ENCODE data around the gene CAD. TPM values are rescaled to one million over a fixed set of nuclear protein-coding genes. Genes with fewer than 3 reads are reported as not detected.
"Not testable (repeated sequence)": the region's sequence is repeated elsewhere in the genome, so short reads cannot be mapped to it uniquely, and the experiment has no call there.

Gene CAD
- 10 to 100 TPM; 36.0 to 47.7 (median 42.1) TPM for polyA plus RNA-seq (ENCODE audit: insufficient read length in 4 of 4)

GRCh38 chr2:27217173-27218121, at the start of gene CAD:
CAD (plus strand) TSS chr2:27217369; CDS start chr2:27217552, 183 bp downstream.
- DNase-seq (ENCODE audit: low read depth in 4 of 4, low spot score in 3 of 4) = peak; percentile 47 to 67 (median 62)

GRCh38 chr2:27170581-27171337, 46.4 kb upstream of the CAD start:
- DNase-seq (ENCODE audit: low read depth in 4 of 4, low spot score in 3 of 4) = no peak

- no peak for DNase-seq (ENCODE audit: low read depth in 4 of 4, low spot score in 3 of 4)
Measured at GRCh38 chr2:27171351-27171848, 45.8 kb upstream of the CAD start.

GRCh38 chr2:27174638-27175037, 42.5 kb upstream of the CAD start:
- no peak for DNase-seq (ENCODE audit: low read depth in 4 of 4, low spot score in 3 of 4)

GRCh38 chr2:27175330-27175729, 41.8 kb upstream of the CAD start:
- DNase-seq (ENCODE audit: low read depth in 4 of 4, low spot score in 3 of 4) = no peak

- not testable (repeated sequence) for DNase-seq (ENCODE audit: low read depth in 4 of 4, low spot score in 3 of 4)
Measured at GRCh38 chr2:27175781-27176180, 41.4 kb upstream of the CAD start.

- DNase-seq (ENCODE audit: low read depth in 4 of 4, low spot score in 3 of 4) = no peak
Measured at GRCh38 chr2:27177441-27178351, 39.5 kb upstream of the CAD start.

- no peak for DNase-seq (ENCODE audit: low read depth in 4 of 4, low spot score in 3 of 4)
Measured at GRCh38 chr2:27178469-27178868, 38.7 kb upstream of the CAD start.

GRCh38 chr2:27179344-27180000, 37.7 kb upstream of the CAD start:
- DNase-seq (ENCODE audit: low read depth in 4 of 4, low spot score in 3 of 4) = no peak

- DNase-seq (ENCODE audit: low read depth in 4 of 4, low spot score in 3 of 4) = no peak
Measured at GRCh38 chr2:27182346-27182745, 34.8 kb upstream of the CAD start.

- no peak for DNase-seq (ENCODE audit: low read depth in 4 of 4, low spot score in 3 of 4)
Measured at GRCh38 chr2:27184115-27184514, 33.1 kb upstream of the CAD start.

- DNase-seq (ENCODE audit: low read depth in 4 of 4, low spot score in 3 of 4) = no peak
Measured at GRCh38 chr2:27185331-27186026, 31.7 kb upstream of the CAD start.

GRCh38 chr2:27186613-27187345, 30.4 kb upstream of the CAD start:
- no peak for DNase-seq (ENCODE audit: low read depth in 4 of 4, low spot score in 3 of 4)

GRCh38 chr2:27189989-27190388, 27.2 kb upstream of the CAD start:
- no peak for DNase-seq (ENCODE audit: low read depth in 4 of 4, low spot score in 3 of 4)

GRCh38 chr2:27191070-27191829, 25.9 kb upstream of the CAD start:
- peak in 2 of 4 donors; percentile 33 to 43 for DNase-seq (ENCODE audit: low read depth in 4 of 4, low spot score in 3 of 4)

- DNase-seq (ENCODE audit: low read depth in 4 of 4, low spot score in 3 of 4) = no peak
Measured at GRCh38 chr2:27194538-27195354, 22.4 kb upstream of the CAD start.

GRCh38 chr2:27195799-27196198, 21.4 kb upstream of the CAD start:
- DNase-seq (ENCODE audit: low read depth in 4 of 4, low spot score in 3 of 4) = not testable (repeated sequence)
